Activated CD4-positive, alpha-beta memory T cell treated with anti-CD3 and anti-CD28 coated beads, Interleukin-2, amount 10 ng/mL, durations not matched to agents 7 days and 5 days (primary cell): Measurements from ENCODE around the gene PKHD1. TPM values are rescaled to one million over a fixed set of nuclear protein-coding genes. Genes with fewer than 3 reads are reported as not detected.
"Not testable (repeated sequence)": the region's sequence is repeated elsewhere in the genome, so short reads cannot be mapped to it uniquely, and the experiment has no call there.

Experiments used
- CTCF ChIA-PET: fragments of 350-600 bp; sonication (Branson Sonifier 250); formaldehyde crosslinking; loops from one replicate; lab custom pipeline; 2021; ENCODE audit warnings: antibody characterized with exemption, inconsistent platforms; lab: Charles Lee
- POLR2A ChIA-PET: fragments of 350-600 bp; sonication (Branson Sonifier 250); formaldehyde crosslinking; loops from one replicate; lab custom pipeline; 2021; ENCODE audit warnings: antibody characterized with exemption; lab: Charles Lee
- DNase-seq: peaks from one replicate; pipeline ENCODE4 v3.0.0-alpha.2; 2020
- H3K27ac Mint-ChIP-seq: one replicate; pipeline ENCODE4 v1.8.0; 2021; ENCODE audit warnings: mild to moderate bottlenecking, mixed read lengths
- H3K27me3 Mint-ChIP-seq: one replicate; pipeline ENCODE4 v1.8.0; 2021; ENCODE audit warnings: mixed read lengths
- H3K36me3 Mint-ChIP-seq: one replicate; pipeline ENCODE4 v1.8.0; 2021; ENCODE audit warnings: low read depth, mixed read lengths
- H3K4me1 Mint-ChIP-seq: one replicate; pipeline ENCODE4 v1.8.0; 2021; ENCODE audit warnings: mixed read lengths
- H3K4me3 Mint-ChIP-seq: one replicate; pipeline ENCODE4 v1.8.0; 2021; ENCODE audit warnings: mild to moderate bottlenecking, mixed read lengths
- H3K9me3 Mint-ChIP-seq: one replicate; pipeline ENCODE4 v1.8.0; 2021; ENCODE audit warnings: mixed read lengths
- total RNA-seq, 2 experiments: library from RNA; stranded (reverse); gene quantifications; one replicate each; pipeline ENCODE4 v1.2.3, GENCODE V29; 2021

The PKHD1 gene
- total RNA-seq, 2 experiments from 2014 or later = not detected

DNA sequence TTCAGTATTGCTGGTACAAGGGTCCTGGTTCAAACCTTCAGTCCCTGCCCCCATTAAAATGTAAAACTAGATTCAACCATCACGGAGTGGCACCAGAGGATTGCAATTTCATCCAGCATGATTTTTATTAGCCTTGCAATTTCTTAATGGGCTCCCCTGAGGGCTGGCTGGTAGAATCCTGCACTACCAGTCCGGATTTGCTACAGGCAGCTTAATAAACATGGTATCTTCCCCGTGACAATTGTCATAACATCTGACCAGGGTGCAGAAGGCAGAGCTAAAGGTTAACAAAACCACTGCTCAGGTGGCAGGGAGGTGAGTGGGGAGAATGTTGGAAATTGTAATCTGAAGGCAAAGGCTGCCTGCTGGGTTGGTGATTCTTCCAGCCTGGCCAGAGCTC, 94.5 kb downstream of the PKHD1 start:
- Mint-ChIP-seq H3K9me3 (peaks cover 3% of the 10 kb centered on the region), H3K4me1 (no peaks in the 10 kb centered on the region), H3K36me3 (no peaks in the 10 kb centered on the region), H3K27ac (no peak overlapping the region), H3K4me3 (no peak overlapping the region), H3K27me3 (no peaks in the 10 kb centered on the region)
- ChIA-PET CTCF (no interaction called here), POLR2A (no interaction called here)
- no peak for DNase-seq

DNA sequence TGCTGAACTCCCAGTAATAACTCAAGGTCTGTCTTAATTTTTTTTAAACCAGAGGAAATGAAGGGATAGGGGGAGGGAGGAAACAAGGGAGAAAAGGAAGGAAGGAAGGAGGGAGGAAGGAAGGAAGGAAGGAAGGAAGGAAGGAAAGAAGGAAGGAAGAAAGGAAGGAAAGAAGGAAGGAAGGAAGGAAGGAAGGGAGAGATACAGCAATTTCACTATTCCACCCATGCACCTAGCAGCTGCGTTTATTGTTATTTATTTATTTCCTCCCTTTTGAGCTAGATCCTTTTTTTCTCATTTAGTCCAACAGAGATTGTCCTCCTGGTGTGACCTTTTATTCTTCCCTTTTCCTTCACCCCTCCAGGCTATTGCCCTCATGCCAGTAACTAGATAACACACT, 97.6 kb downstream of the PKHD1 start:
- DNase-seq = no peak
- ChIA-PET CTCF (interaction anchor here (0.6 kb wide), 1 partner anchor 72 kb away, joined by 3 read pairs; no protein-coding TSS in a partner anchor), POLR2A (no interaction called here)
- H3K36me3 Mint-ChIP-seq = no peaks in the 10 kb centered on the region
- no peaks in the 10 kb centered on the region for H3K4me1 Mint-ChIP-seq
- no peaks in the 10 kb centered on the region for H3K27me3 Mint-ChIP-seq
- no peak overlapping the region for H3K27ac Mint-ChIP-seq
- H3K9me3 Mint-ChIP-seq = peaks cover 3% of the 10 kb centered on the region
- no peak overlapping the region for H3K4me3 Mint-ChIP-seq

DNA sequence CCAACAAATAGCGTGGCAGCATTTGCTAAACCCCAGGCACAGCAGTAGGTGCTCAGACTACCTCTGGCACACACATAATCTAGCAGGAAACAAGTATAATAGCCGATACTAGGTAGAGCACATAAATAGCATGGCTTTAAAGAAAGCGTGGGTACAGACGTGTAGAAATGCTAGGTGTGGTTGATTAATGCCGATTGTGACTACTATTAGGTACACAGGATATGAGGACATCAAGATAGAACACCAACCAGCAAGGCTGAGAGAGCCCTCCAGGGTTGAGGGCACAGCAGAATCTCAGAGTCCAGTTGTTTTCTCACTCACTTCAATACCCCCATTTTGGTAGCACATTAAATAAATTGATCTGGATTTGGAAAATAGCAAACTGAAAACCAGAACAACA, 100.5 kb downstream of the PKHD1 start:
- no peak overlapping the region for H3K4me3 Mint-ChIP-seq
- no peaks in the 10 kb centered on the region for H3K36me3 Mint-ChIP-seq
- H3K4me1 Mint-ChIP-seq = no peaks in the 10 kb centered on the region
- ChIA-PET POLR2A (no interaction called here), CTCF (no interaction called here)
- peaks cover 3% of the 10 kb centered on the region for H3K9me3 Mint-ChIP-seq
- no peak for DNase-seq
- no peak overlapping the region for H3K27ac Mint-ChIP-seq
- H3K27me3 Mint-ChIP-seq = no peaks in the 10 kb centered on the region

DNA sequence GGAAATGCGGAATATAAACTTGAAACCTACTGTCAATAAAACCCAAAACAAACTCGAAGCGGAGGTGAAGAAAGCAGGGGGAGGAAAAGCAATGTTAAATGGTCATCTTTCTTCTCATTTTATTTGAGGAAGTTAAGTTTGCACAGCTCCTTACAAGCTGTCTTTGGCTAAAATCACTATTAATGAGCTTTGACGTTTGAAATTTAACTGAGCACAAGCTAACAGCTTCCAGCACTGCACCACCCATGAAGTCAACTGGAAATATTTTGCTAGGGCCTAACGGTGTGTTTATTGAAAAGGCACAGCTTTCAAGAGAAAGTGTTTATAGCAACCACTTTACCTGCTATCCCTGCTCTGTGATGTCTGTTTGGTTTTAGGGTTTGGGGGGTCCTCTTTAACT, 103.8 kb downstream of the PKHD1 start:
- H3K9me3 Mint-ChIP-seq = no peaks in the 10 kb centered on the region
- H3K4me3 Mint-ChIP-seq = no peak overlapping the region
- CTCF ChIA-PET = no interaction called here
- POLR2A ChIA-PET = no interaction called here
- H3K27me3 Mint-ChIP-seq = no peaks in the 10 kb centered on the region
- DNase-seq = no peak
- H3K27ac Mint-ChIP-seq = no peak overlapping the region
- H3K36me3 Mint-ChIP-seq = no peaks in the 10 kb centered on the region
- no peaks in the 10 kb centered on the region for H3K4me1 Mint-ChIP-seq

DNA sequence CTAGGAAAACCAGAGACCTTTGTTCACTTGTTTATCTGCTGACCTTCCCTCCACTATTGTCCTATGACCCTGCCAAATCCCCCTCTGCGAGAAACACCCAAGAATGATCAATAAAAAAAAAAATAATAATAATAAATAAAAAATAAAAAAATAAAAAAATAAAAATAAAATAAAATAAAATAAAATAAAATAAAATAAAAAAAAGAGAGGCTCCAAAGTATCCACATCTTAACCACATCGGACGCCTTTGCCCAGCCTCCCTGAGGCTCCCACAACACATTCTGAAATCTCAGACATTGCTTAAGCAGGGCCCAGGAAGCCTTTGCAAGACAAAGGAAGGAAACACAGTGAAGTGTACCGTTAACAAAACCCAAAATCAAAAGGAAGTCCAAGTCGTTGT, 104.7 kb downstream of the PKHD1 start:
- H3K27me3 Mint-ChIP-seq, H3K9me3 Mint-ChIP-seq, H3K4me1 Mint-ChIP-seq, H3K36me3 Mint-ChIP-seq, DNase-seq, CTCF ChIA-PET, H3K27ac Mint-ChIP-seq, POLR2A ChIA-PET, H3K4me3 Mint-ChIP-seq: not testable (repeated sequence)

DNA sequence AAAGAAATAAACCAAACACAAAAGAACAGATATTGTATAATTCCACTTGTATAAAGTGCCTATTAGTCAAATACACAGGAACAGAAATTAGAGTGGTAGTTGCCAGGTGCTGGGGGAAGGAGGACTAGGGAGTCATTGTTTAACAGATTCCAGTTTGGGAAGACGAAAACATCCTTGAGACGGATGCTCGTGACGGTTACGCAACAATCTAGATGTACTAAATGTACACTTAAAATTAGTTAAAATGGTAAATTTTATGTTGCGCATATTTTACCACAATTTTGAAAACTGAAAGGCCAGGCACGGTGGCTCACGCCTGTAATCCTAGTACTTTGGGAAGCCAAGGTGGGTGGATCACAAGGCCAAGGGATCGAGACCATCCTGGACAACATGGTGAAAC, 111.0 kb downstream of the PKHD1 start:
- Mint-ChIP-seq H3K4me3 (no peak overlapping the region), H3K27me3 (peaks cover 3% of the 10 kb centered on the region), H3K9me3 (no peaks in the 10 kb centered on the region), H3K4me1 (no peaks in the 10 kb centered on the region), H3K27ac (no peak overlapping the region), H3K36me3 (no peaks in the 10 kb centered on the region)
- CTCF ChIA-PET = no interaction called here
- DNase-seq = no peak
- POLR2A ChIA-PET = no interaction called here

DNA sequence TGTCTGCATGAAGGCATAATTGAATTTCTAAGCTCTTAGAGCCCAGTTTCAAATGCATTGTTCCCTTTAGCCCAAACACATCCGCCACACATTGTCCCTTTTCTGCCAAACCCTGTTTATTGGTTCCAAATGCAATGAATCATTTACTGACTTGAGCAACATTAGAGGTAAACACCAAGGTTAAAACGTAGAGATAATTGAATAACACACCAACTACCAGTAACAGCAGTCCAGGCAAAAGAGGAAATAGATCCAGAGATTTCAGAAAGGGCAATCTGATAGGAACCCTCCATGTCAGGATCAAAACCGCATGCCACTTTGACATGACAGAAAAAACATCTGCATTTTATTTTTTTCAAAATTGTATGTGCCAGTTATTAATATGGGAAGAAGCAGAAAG, 114.8 kb downstream of the PKHD1 start:
- H3K27ac Mint-ChIP-seq = no peak overlapping the region
- ChIA-PET CTCF (no interaction called here), POLR2A (no interaction called here)

DNA sequence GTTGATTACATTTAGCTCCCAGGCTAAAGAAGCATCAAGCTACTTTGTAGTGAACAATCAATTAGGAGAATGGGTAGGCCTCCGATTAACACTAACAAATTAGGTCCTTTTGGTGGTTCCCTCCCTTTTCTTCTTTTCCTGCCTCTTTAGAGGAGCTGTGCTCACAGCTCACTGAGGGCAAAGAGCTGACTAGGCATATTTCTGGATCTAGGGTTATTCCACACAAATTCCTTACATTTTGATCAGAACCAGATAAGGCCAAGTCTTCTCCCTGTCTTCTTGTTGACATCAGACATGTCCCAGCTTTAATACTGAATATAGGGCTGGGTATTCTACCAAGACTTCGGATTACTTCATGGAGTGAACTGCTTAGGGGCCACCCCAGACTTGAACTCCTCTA, 119.1 kb downstream of the PKHD1 start:
- DNase-seq = no peak
- no peak overlapping the region for H3K4me3 Mint-ChIP-seq
- H3K27ac Mint-ChIP-seq = no peak overlapping the region
- H3K4me1 Mint-ChIP-seq = no peaks in the 10 kb centered on the region
- POLR2A ChIA-PET = no interaction called here
- CTCF ChIA-PET = no interaction called here
- H3K36me3 Mint-ChIP-seq = no peaks in the 10 kb centered on the region
- peaks cover 5% of the 10 kb centered on the region for H3K27me3 Mint-ChIP-seq
- H3K9me3 Mint-ChIP-seq = no peaks in the 10 kb centered on the region

More for the DNA sequence above, 114.8 kb downstream of the PKHD1 start:
- Mint-ChIP-seq H3K36me3 (no peaks in the 10 kb centered on the region), H3K4me3 (no peak overlapping the region), H3K9me3 (no peaks in the 10 kb centered on the region), H3K4me1 (no peaks in the 10 kb centered on the region), H3K27me3 (peaks cover 5% of the 10 kb centered on the region)
- DNase-seq = no peak

DNA sequence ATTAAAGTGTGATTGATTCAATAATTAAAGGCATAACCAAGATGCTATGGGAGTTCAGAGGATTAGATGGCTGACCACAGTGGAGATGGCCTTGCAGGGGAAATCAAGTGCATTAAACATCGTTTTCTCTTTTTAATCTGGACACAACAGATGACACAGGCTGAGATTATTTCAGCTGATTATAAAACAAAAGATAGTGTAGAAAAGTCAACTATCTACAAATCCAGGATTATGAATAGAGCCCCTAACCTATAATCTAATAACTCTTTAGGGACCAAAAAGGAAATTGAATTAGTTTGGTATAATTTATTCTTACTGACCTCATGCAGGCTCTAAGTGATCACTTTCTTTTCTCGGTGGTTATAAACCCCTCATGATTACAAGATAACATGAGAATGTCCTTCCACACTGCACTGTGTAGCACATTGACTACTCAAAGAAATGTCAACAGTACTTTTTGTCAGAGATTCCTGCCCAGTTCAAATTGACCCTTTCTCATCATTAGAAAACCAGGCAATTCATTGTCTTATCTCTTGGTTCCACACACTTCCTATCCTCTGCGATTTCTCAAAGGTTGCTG, 122.1 kb downstream of the PKHD1 start:
- H3K9me3 Mint-ChIP-seq = no peaks in the 10 kb centered on the region
- no peaks in the 10 kb centered on the region for H3K4me1 Mint-ChIP-seq
- no peaks in the 10 kb centered on the region for H3K27me3 Mint-ChIP-seq
- H3K4me3 Mint-ChIP-seq = no peak overlapping the region
- H3K27ac Mint-ChIP-seq = no peak overlapping the region
- ChIA-PET POLR2A (no interaction called here), CTCF (no interaction called here)
- DNase-seq = no peak
- no peaks in the 10 kb centered on the region for H3K36me3 Mint-ChIP-seq

DNA sequence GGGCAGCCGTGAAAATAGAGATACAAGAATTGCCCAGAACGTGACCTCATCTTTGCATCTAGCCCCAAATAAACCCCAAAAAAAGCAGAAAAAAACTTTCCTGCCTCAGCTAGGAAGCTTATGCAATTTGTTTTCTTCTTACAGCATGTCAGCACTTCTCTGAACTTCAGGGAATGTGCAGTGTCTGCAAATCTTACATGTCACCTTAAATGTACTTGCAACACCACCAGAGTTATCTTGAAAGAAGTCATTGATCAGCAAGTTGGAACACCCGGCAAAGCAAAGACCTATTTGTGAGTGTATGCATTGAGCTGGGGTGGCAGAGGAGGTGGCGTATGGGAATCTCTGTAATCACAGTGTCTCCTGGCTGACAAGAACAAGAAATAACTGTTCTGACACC, 123.4 kb downstream of the PKHD1 start:
- POLR2A ChIA-PET = no interaction called here
- Mint-ChIP-seq H3K27me3 (peaks cover 3% of the 10 kb centered on the region), H3K36me3 (no peaks in the 10 kb centered on the region), H3K4me1 (no peaks in the 10 kb centered on the region), H3K9me3 (no peaks in the 10 kb centered on the region), H3K27ac (no peak overlapping the region), H3K4me3 (no peak overlapping the region)
- no peak for DNase-seq
- CTCF ChIA-PET = no interaction called here

DNA sequence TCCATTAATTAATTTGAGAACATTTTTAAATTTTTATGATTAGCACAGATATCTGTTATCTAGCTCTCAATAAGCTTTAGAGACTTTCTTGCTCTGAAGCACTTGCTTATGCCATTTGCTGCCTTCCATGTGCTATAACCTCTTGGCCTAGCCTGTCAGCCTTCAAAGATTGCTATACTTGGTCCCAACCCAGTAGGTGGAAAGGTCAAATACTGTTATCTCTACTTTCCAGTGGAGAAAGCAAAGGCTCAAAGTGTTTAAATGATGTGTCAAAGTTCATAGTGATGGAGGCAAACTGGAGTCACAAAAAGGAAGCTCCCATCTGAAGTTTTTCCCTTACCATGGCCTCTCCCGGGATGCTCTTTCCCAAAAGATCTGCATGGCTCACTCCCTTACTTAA, 125.1 kb downstream of the PKHD1 start:
- POLR2A ChIA-PET = no interaction called here
- Mint-ChIP-seq H3K4me1 (no peaks in the 10 kb centered on the region), H3K4me3 (no peak overlapping the region), H3K9me3 (no peaks in the 10 kb centered on the region), H3K27me3 (peaks cover 3% of the 10 kb centered on the region), H3K27ac (no peak overlapping the region), H3K36me3 (no peaks in the 10 kb centered on the region)
- DNase-seq = no peak
- CTCF ChIA-PET = no interaction called here

DNA sequence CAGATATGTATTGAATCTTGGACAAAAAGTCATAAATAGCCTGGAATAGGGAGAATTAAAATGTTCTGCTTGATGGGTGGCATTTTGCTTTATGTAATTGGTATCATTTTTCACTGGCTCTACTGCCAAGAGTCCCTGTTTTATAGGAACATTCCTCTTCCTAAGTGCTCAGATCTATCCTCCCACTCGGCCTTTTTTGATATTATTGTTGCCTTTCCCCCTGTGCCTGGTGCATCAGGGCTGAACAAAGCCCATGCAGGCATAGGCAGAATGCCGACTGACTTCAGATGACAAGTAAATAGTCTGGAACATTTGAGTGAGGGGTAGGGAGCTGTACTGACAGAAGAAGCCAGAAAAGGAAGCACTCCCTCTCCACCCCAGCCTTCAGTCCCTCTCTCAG, 127.0 kb downstream of the PKHD1 start:
- ChIA-PET POLR2A (no interaction called here), CTCF (interaction anchor here (1.0 kb wide), 1 partner anchor 106 kb away, joined by 3 read pairs; no protein-coding TSS in a partner anchor)
- no peak for DNase-seq
- no peak overlapping the region for H3K27ac Mint-ChIP-seq
- peaks cover 3% of the 10 kb centered on the region for H3K27me3 Mint-ChIP-seq
- H3K9me3 Mint-ChIP-seq = no peaks in the 10 kb centered on the region
- no peaks in the 10 kb centered on the region for H3K4me1 Mint-ChIP-seq
- H3K36me3 Mint-ChIP-seq = no peaks in the 10 kb centered on the region
- H3K4me3 Mint-ChIP-seq = no peak overlapping the region

DNA sequence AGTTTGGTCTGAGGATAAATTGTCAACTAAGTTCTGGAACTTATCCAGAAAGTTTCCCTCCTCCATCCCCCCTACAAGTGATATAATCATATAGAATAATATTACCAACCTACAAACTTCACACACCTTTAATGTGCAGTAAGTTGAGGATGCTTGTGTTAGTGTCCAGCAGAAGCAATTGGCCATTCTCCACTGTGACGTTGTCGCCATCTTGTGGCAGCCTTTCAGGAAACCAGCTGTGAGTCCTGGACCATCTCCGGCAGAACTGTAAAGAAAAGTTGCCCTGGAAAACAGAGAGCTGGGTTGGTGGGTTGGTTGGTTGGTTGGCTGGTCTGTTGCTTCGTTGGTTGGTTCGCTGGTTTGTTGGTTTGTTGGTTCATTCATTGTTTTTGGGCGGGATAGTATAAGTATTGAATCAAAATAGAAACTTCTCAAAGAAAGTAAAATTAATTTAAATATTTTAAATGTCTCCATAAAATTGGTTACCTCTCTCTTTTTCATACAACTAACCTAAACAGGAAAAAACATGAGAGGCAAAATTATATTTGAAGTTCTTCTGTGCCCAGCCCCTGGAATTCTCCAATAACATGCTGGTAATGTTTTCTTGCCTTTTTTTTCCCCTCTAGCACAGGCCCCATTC, 127.5 kb downstream of the PKHD1 start:
- no peak overlapping the region for H3K4me3 Mint-ChIP-seq
- H3K4me1 Mint-ChIP-seq = no peaks in the 10 kb centered on the region
- no peaks in the 10 kb centered on the region for H3K36me3 Mint-ChIP-seq
- H3K27me3 Mint-ChIP-seq = peaks cover 3% of the 10 kb centered on the region
- DNase-seq = peak; percentile 55
- ChIA-PET CTCF (interaction anchor here (1.0 kb wide), 2 partner anchors 9 to 105 kb away, joined by 3 read pairs; no protein-coding TSS in a partner anchor), POLR2A (no interaction called here)
- H3K27ac Mint-ChIP-seq = no peak overlapping the region
- no peaks in the 10 kb centered on the region for H3K9me3 Mint-ChIP-seq

DNA sequence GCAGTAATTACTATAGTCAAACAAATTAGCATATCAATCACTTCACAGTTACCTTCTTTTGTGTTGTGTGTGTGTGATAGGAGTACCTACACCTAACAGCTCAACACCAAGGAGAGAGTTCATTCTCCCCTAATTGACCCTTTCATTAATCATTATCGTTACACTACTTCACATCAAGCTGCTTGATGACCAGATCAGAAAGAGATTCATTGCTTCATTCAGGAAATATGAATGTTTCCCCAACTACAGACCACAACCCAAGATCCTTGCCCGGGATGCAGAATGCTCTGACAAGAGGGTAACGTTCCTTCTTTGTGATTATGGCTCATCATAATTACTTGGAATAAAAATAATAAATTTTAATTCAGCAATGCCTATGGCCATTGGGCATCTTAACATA, 132.7 kb downstream of the PKHD1 start:
- Mint-ChIP-seq H3K4me3 (no peak overlapping the region), H3K36me3 (no peaks in the 10 kb centered on the region), H3K4me1 (no peaks in the 10 kb centered on the region), H3K9me3 (no peaks in the 10 kb centered on the region), H3K27ac (no peak overlapping the region), H3K27me3 (peaks cover 4% of the 10 kb centered on the region)
- ChIA-PET POLR2A (no interaction called here), CTCF (no interaction called here)
- no peak for DNase-seq
